ENCODE data around the gene LRAT. TPM values are rescaled to one million over a fixed set of nuclear protein-coding genes. Genes with fewer than 3 reads are reported as not detected.

Gene LRAT
- total RNA-seq, 1 donor, result not detected

- DNase-seq (ENCODE audit: low read depth), result no peak
- no peak overlapping the region for H3K4me3 ChIP-seq (ENCODE audit: low read depth, low read length)
- no peak for TF ChIP-seq CTCF (IDR thresholded peaks at IDR 0.05; ENCODE audit: insufficient read depth, low read depth, low read length)
Measured at GRCh38 chr4:154744341-154744926, 634 bp downstream of the LRAT start.

GRCh38 chr4:154757713-154758112 is 13.9 kb downstream of the LRAT start:
- H3K4me3 ChIP-seq (ENCODE audit: low read depth, low read length), result no peak overlapping the region
- TF ChIP-seq CTCF (IDR thresholded peaks at IDR 0.05; ENCODE audit: insufficient read depth, low read depth, low read length), result no peak
- DNase-seq (ENCODE audit: low read depth), result no peak

GRCh38 chr4:154760895-154761294 is 17.1 kb downstream of the LRAT start:
- no peak for DNase-seq (ENCODE audit: low read depth)
- TF ChIP-seq CTCF (IDR thresholded peaks at IDR 0.05; ENCODE audit: insufficient read depth, low read depth, low read length), result no peak
- H3K4me3 ChIP-seq (ENCODE audit: low read depth, low read length), result no peak overlapping the region

GRCh38 chr4:154778264-154778663 is 34.5 kb downstream of the LRAT start:
- no peak for DNase-seq (ENCODE audit: low read depth)
- H3K4me3 ChIP-seq (ENCODE audit: low read depth, low read length), result no peak overlapping the region
- TF ChIP-seq CTCF (IDR thresholded peaks at IDR 0.05; ENCODE audit: insufficient read depth, low read depth, low read length), result no peak

- DNase-seq (ENCODE audit: low read depth), result peak; percentile 44
- H3K4me3 ChIP-seq (ENCODE audit: low read depth, low read length), result no peak overlapping the region
- peak; percentile 67 for TF ChIP-seq CTCF (IDR thresholded peaks at IDR 0.05; ENCODE audit: insufficient read depth, low read depth, low read length)
Measured at GRCh38 chr4:154779362-154779947, 35.7 kb downstream of the LRAT start.

- H3K4me3 ChIP-seq (ENCODE audit: low read depth, low read length), result no peak within 1 kb of the TSS
- TF ChIP-seq CTCF (IDR thresholded peaks at IDR 0.05; ENCODE audit: insufficient read depth, low read depth, low read length), result no peak
- no peak for DNase-seq (ENCODE audit: low read depth)
Measured at GRCh38 chr4:154781126-154781982, 37.6 kb downstream of the LRAT start, which contains the start of gene RBM46. RBM46 (plus strand) TSS chr4:154781272; CDS start chr4:154796753, 15,481 bp downstream.

All from fibroblast of villous mesenchyme (primary cell).